Endothelial cell of umbilical vein (primary cell): ENCODE measurements around the gene RBM8A. TPM values are rescaled to one million over a fixed set of nuclear protein-coding genes. Genes with fewer than 3 reads are reported as not detected.
"Not testable (repeated sequence)": the region's sequence is repeated elsewhere in the genome, so short reads cannot be mapped to it uniquely, and the experiment has no call there.

Experiments used
- BruUV-seq: library from RNA; stranded (reverse); fragments of 400-500 nt; replicated peaks from 2 replicates; lab custom pipeline; 2021; lab: Mats Ljungman, UMichigan
- CTCF ChIA-PET: fragments of 300-600, 350-600 bp; sonication (Branson Sonifier 250); formaldehyde crosslinking; loops from one replicate; lab custom pipeline; 2021; ENCODE audit warnings: antibody characterized with exemption, inconsistent platforms; lab: Charles Lee
- POLR2A ChIA-PET: fragments of 300-600, 350-600 bp; sonication (Branson Sonifier 250); formaldehyde crosslinking; loops from one replicate; lab custom pipeline; 2021; ENCODE audit warnings: antibody characterized with exemption, inconsistent platforms; lab: Charles Lee
- DNase-seq: peaks from one replicate; pipeline ENCODE4 v3.0.0-alpha.2; 2011; ENCODE audit warnings: low read depth, low spot score
- FAIRE-seq: peaks from 2 replicates; lab custom pipeline; 2011; peaks lifted over from hg19 to GRCh38; lab: Jason Lieb, UNC
- H2AFZ ChIP-seq: 2 replicates; pipeline ENCODE4 v1.6.0; 2012; ENCODE audit warnings: low read depth, low read length, control low read depth, inconsistent platforms
- H3K27ac ChIP-seq: 2 replicates; pipeline ENCODE4 v1.5.1; 2011; ENCODE audit warnings: low read depth, mild to moderate bottlenecking, control low read depth, low read length, moderate library complexity; ENCODE audit not compliant: insufficient read depth
- H3K27me3 ChIP-seq, 2 experiments: 2 replicates each; pipeline versions ENCODE4 v1.6.0 to v1.6.1; 2011; ENCODE audit warnings: low read length in 2 of 2, mixed read lengths in 1 of 2; ENCODE audit not compliant: control insufficient read depth in 2 of 2, insufficient read depth in 2 of 2
- H3K36me3 ChIP-seq, 2 experiments: 2 replicates in 1 of 2; 3 replicates in 1 of 2; pipeline ENCODE4 v1.5.1; 2011; ENCODE audit warnings: low read length in 2 of 2, mild to moderate bottlenecking in 1 of 2, moderate library complexity in 1 of 2; ENCODE audit not compliant: control insufficient read depth in 2 of 2, insufficient read depth in 2 of 2; ENCODE audit errors: extremely low read depth in 1 of 2
- H3K4me1 ChIP-seq: 3 replicates; pipeline ENCODE4 v1.5.1; 2011; ENCODE audit warnings: mild to moderate bottlenecking, low read length; ENCODE audit not compliant: control insufficient read depth, insufficient read depth; ENCODE audit errors: extremely low read depth
- H3K4me2 ChIP-seq: 2 replicates; pipeline ENCODE4 v1.6.1; 2011; ENCODE audit warnings: low read length, control low read depth, mixed read lengths; ENCODE audit not compliant: insufficient read depth
- H3K4me3 ChIP-seq, 3 experiments: fragments of 200-600 bp in 1 of 3; sonication (generic), shearing (Covaris generic) in 1 of 3; replicated peaks in 1 of 3; 2 replicates each; pipeline ENCODE4 v1.5.1; 2011 to 2016; ENCODE audit warnings: control low read depth in 3 of 3, low read length in 3 of 3, mild to moderate bottlenecking in 2 of 3, inconsistent platforms in 1 of 3, low read depth in 1 of 3, moderate library complexity in 1 of 3; ENCODE audit not compliant: insufficient read depth in 1 of 3
- H3K79me2 ChIP-seq: 2 replicates; pipeline ENCODE4 v1.6.0; 2012; ENCODE audit warnings: low read length, inconsistent platforms; ENCODE audit not compliant: control insufficient read depth, insufficient read depth
- H3K9ac ChIP-seq: replicated peaks from 2 replicates; pipeline ENCODE3; 2011; ENCODE audit warnings: low read length, control low read depth; ENCODE audit not compliant: insufficient read depth; ENCODE audit errors: extremely low read depth
- H3K9me1 ChIP-seq: replicated peaks from 3 replicates; pipeline ENCODE4 v1.6.0; 2011; ENCODE audit warnings: mild to moderate bottlenecking, low read length; ENCODE audit not compliant: control insufficient read depth, insufficient read depth; ENCODE audit errors: extremely low read depth
- H3K9me3 ChIP-seq: replicated peaks from 2 replicates; pipeline ENCODE4 v1.5.1; 2012; ENCODE audit warnings: low read length, inconsistent platforms; ENCODE audit not compliant: control insufficient read depth, insufficient read depth
- H4K20me1 ChIP-seq: replicated peaks from 2 replicates; pipeline ENCODE3; 2011; ENCODE audit warnings: mild to moderate bottlenecking, low read length; ENCODE audit not compliant: control insufficient read depth, insufficient read depth; ENCODE audit errors: extremely low read depth
- CTCF ChIP-seq, 2 donors: IDR thresholded peaks; 1 replicate in 1 of 2; 2 replicates in 1 of 2; pipeline ENCODE4 v1.5.1; 2011; ENCODE audit warnings: low read length in 2 of 2, mild to moderate bottlenecking in 2 of 2, moderate library complexity in 2 of 2, control low read depth in 1 of 2, inconsistent platforms in 1 of 2, low read depth in 1 of 2; ENCODE audit not compliant: insufficient read depth in 1 of 2; ENCODE audit errors: extremely low read depth in 1 of 2
- EZH2 ChIP-seq: IDR thresholded peaks from 2 replicates; pipeline ENCODE4 v1.6.1; 2012; ENCODE audit warnings: borderline replicate concordance, low read depth, mild to moderate bottlenecking, moderate library complexity, low read length, inconsistent platforms; ENCODE audit not compliant: severe bottlenecking
- FOS ChIP-seq: IDR thresholded peaks from 2 replicates; pipeline ENCODE4 v1.6.1; 2011; ENCODE audit warnings: mild to moderate bottlenecking, low read length, moderate library complexity, borderline replicate concordance; ENCODE audit not compliant: insufficient read depth
- GATA2 ChIP-seq: IDR thresholded peaks from 2 replicates; pipeline ENCODE4 v1.7.0; 2011; ENCODE audit warnings: low read depth, mild to moderate bottlenecking, moderate library complexity, mixed read lengths, low read length; ENCODE audit not compliant: insufficient read length, insufficient read depth
- JUN ChIP-seq: IDR thresholded peaks from 2 replicates; pipeline ENCODE4 v1.6.1; 2011; ENCODE audit warnings: borderline replicate concordance, low read depth; ENCODE audit not compliant: insufficient read length, insufficient read depth
- MAX ChIP-seq: IDR thresholded peaks from 2 replicates; pipeline ENCODE4 v1.6.1; 2011; ENCODE audit not compliant: insufficient read depth, insufficient read length
- MYC ChIP-seq: IDR thresholded peaks from one replicate; pipeline ENCODE4 v1.6.1; 2011; ENCODE audit warnings: mild to moderate bottlenecking, low read depth, low read length
- POLR2A ChIP-seq: IDR thresholded peaks from 2 replicates; pipeline ENCODE4 v1.6.1; 2012; ENCODE audit warnings: low read depth, mild to moderate bottlenecking, control low read depth, low read length
- POLR2AphosphoS5 ChIP-seq: IDR thresholded peaks from 2 replicates; pipeline ENCODE4 v1.6.1; 2012; ENCODE audit warnings: low read depth, mild to moderate bottlenecking, control low read depth, low read length, moderate library complexity; ENCODE audit not compliant: insufficient read depth
- dilution Hi-C: fragments of 300-500 bp; cut with MboI; formaldehyde crosslinking; loops from one replicate; pipeline ENCODE4 v1.15.0; 2019; ENCODE audit warnings: low sequenced_read_pairs; ENCODE audit not compliant: extremely low pct_ligation_motif_present
- intact Hi-C: fragments of 100-400 bp; cut with micrococcal nuclease; formaldehyde crosslinking; loops from one replicate; pipeline ENCODE4 v1.10.0; 2022
- polyA plus RNA-seq, 4 experiments: library from polyadenylated mRNA; depleted of rRNA in 3 of 4; stranded (reverse) in 3 of 4; unstranded in 1 of 4; fragments of >200 nt; gene quantifications; 2 replicates each; pipeline versions ENCODE4 v1.2.1 to v1.2.3, GENCODE V29; 2011 to 2012; ENCODE audit warnings: missing spikeins in 1 of 4
- total RNA-seq: library from RNA; stranded (reverse); gene quantifications from 2 replicates; pipeline ENCODE4 v1.2.3, GENCODE V29; 2021

The RBM8A gene
- total and polyA plus RNA-seq, 2 donors (not counting 3 experiments of a cell fraction or from before 2014, with no cell fraction given) = 192 to 194 TPM

DNA sequence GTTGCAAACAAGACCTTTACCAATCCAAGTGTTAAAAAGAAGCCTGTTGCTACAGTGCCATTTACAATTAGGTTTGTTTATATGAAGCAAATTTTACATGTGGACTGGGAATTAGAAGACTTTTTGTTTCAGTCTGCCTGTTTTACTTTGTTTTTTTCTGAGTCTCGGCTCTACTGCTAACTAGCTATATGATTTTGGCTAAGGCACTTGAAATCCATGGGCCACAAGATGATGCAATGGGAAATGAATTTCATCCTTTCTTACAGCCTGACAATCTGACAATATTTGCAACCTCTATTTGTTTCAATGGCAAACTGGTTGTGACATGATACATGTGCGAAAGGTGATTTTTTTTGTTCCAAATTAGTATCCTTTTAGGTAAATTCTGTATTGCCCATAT lies 5.0 kb downstream of the RBM8A start:
- CTCF ChIA-PET = interaction anchor here (1.3 to 1.5 kb wide), 2 partner anchors 30 to 55 kb away, joined by 3 to 8 read pairs; no protein-coding TSS in a partner anchor
- no peak for TF ChIP-seq GATA2
- no peak for TF ChIP-seq CTCF (IDR thresholded peaks at IDR 0.05; ENCODE audit: extremely low read depth in 1 of 2, insufficient read depth in 1 of 2, low read depth in 1 of 2, low read length in 2 of 2)
- no peak for TF ChIP-seq MAX
- TF ChIP-seq JUN = no peak
- no peak for TF ChIP-seq FOS
- TF ChIP-seq POLR2A = no peak
- no peak for TF ChIP-seq POLR2AphosphoS5
- TF ChIP-seq MYC = no peak
- no peak for TF ChIP-seq EZH2
- Histone ChIP-seq H3K27ac (no peak overlapping the region), H3K4me3 (no peak overlapping the region), H3K4me1 (peaks cover 23% of the 10 kb centered on the region), H3K79me2 (peaks cover 20% of the 10 kb centered on the region), H3K9ac (no peak overlapping the region), H2AFZ (no peak overlapping the region), H3K27me3 (no peaks in the 10 kb centered on the region), H3K36me3 (peaks cover 3 to 6% of the 10 kb centered on the region in 2 experiments), H3K9me1 (no peaks in the 10 kb centered on the region), H4K20me1 (no peaks in the 10 kb centered on the region), H3K9me3 (no peaks in the 10 kb centered on the region), H3K4me2 (no peak overlapping the region)
- FAIRE-seq = no peak
- POLR2A ChIA-PET = no interaction called here
- intact Hi-C loops = no loop called here
- dilution Hi-C loops = no loop called here
- DNase-seq = no peak
- BruUV-seq = no TSS peak

DNA sequence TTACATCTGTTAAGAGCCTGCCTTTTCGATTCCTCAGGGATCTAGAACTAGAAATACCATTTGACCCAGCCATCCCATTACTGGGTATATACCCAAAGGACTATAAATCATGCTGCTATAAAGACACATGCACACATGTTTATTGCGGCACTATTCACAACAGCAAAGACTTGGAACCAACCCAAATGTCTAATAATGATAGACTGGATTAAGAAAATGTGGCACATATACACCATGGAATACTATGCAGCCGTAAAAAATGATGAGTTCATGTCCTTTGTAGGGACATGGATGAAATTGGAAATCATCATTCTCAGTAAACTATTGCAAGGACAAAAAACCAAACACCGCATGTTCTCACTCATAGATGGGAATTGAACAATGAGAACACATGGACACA lies 7.0 kb downstream of the RBM8A start:
- intact Hi-C loops, H3K9me1 ChIP-seq, H3K9ac ChIP-seq, H4K20me1 ChIP-seq, H3K4me3 ChIP-seq, H3K27me3 ChIP-seq, H3K79me2 ChIP-seq, FAIRE-seq, H3K27ac ChIP-seq, H2AFZ ChIP-seq, dilution Hi-C loops, H3K4me2 ChIP-seq, H3K9me3 ChIP-seq, CTCF ChIA-PET, BruUV-seq, DNase-seq, H3K36me3 ChIP-seq: not testable (repeated sequence)
- POLR2A ChIA-PET = interaction anchor here (0.7 kb wide), 1 partner anchor 9 kb away, joined by 3 read pairs; no protein-coding TSS in a partner anchor
- H3K4me1 ChIP-seq = peaks cover 16% of the 10 kb centered on the region
